SK-N-SH (cell line): Measurements from ENCODE around the gene ARHGAP23. TPM values are rescaled to one million over a fixed set of nuclear protein-coding genes. Genes with fewer than 3 reads are reported as not detected.

Source experiments
- CTCF ChIA-PET: fragments of 300-600, 350-600 bp; formaldehyde crosslinking; extraction: SDS; loops from one replicate; lab custom pipeline; 2021; lab: Yijun Ruan, JAX
- POLR2A ChIA-PET: fragments of 350-600 bp; sonication (Branson Sonifier 250); formaldehyde crosslinking; extraction: SDS; loops from one replicate; lab custom pipeline; 2020; ENCODE audit warnings: antibody characterized with exemption, inconsistent platforms; lab: Yijun Ruan, JAX
- DNase-seq: peaks from one replicate; pipeline ENCODE4 v3.0.0; 2012
- H2AFZ ChIP-seq: fragments of 200-600 bp; sonication (generic); 2 replicates; pipeline ENCODE4 v1.8.1; 2016; ENCODE audit warnings: antibody characterized with exemption, mild to moderate bottlenecking, low read depth
- H3F3A ChIP-seq: fragments of 200-600 bp; sonication (generic); replicated peaks from 2 replicates; pipeline ENCODE3; 2016; ENCODE audit warnings: antibody characterized with exemption, mild to moderate bottlenecking; ENCODE audit not compliant: insufficient read depth
- H3K27ac ChIP-seq, 2 experiments: fragments of 200-500 bp in 1 of 2; fragments of 200-600 bp in 1 of 2; sonication (Bioruptor generic) in 1 of 2; sonication (generic), shearing (Covaris generic) in 1 of 2; 2 replicates each; pipeline versions ENCODE4 v1.5.1 to v1.6.1; 2014 to 2016; ENCODE audit warnings: low read depth in 2 of 2, inconsistent platforms in 1 of 2, low read length in 1 of 2, mild to moderate bottlenecking in 1 of 2, mixed read lengths in 1 of 2
- H3K27me3 ChIP-seq: fragments of 200-600 bp; sonication (generic), shearing (Covaris generic); 2 replicates; pipeline ENCODE4 v1.6.1; 2016; ENCODE audit warnings: mixed run types; ENCODE audit not compliant: insufficient read depth
- H3K36me3 ChIP-seq, 2 experiments: fragments of 200-500 bp in 1 of 2; fragments of 200-600 bp in 1 of 2; sonication (Bioruptor generic) in 1 of 2; sonication (generic) in 1 of 2; replicated peaks in 1 of 2; 2 replicates each; pipeline versions ENCODE3 to v1.5.1; 2014 to 2016; ENCODE audit warnings: low read length in 1 of 2, mild to moderate bottlenecking in 1 of 2; ENCODE audit not compliant: insufficient read depth in 2 of 2, control insufficient read depth in 1 of 2
- H3K4me1 ChIP-seq, 2 experiments: fragments of 200-500 bp in 1 of 2; fragments of 200-600 bp in 1 of 2; sonication (Bioruptor generic) in 1 of 2; sonication (generic), shearing (Covaris generic) in 1 of 2; 2 replicates each; pipeline versions ENCODE4 v1.5.1 to v1.6.1; 2014 to 2016; ENCODE audit warnings: low read depth in 1 of 2, low read length in 1 of 2, mixed run types in 1 of 2; ENCODE audit not compliant: insufficient read depth in 2 of 2, control insufficient read depth in 1 of 2
- H3K4me2 ChIP-seq: fragments of 200-600 bp; sonication (generic), shearing (Covaris generic); 2 replicates; pipeline ENCODE4 v1.6.1; 2017; ENCODE audit warnings: mixed run types
- H3K4me3 ChIP-seq, 2 experiments: fragments of 200-500 bp in 1 of 2; fragments of 200-600 bp in 1 of 2; sonication (Bioruptor generic) in 1 of 2; sonication (generic), shearing (Covaris generic) in 1 of 2; 2 replicates each; pipeline versions ENCODE4 v1.5.1 to v1.8.1; 2014 to 2016; ENCODE audit warnings: low read depth in 2 of 2, inconsistent platforms in 1 of 2, low read length in 1 of 2, mild to moderate bottlenecking in 1 of 2, mixed read lengths in 1 of 2, moderate library complexity in 1 of 2
- H3K79me2 ChIP-seq: fragments of 200-600 bp; sonication (generic); 2 replicates; pipeline ENCODE4 v1.8.1; 2017; ENCODE audit warnings: mild to moderate bottlenecking; ENCODE audit not compliant: insufficient read depth
- H3K9ac ChIP-seq: fragments of 200-600 bp; sonication (generic); 2 replicates; pipeline ENCODE4 v1.6.1; 2017; ENCODE audit warnings: mixed run types
- H3K9me2 ChIP-seq: fragments of 200-600 bp; sonication (generic); 2 replicates; pipeline ENCODE4 v1.6.1; 2017; ENCODE audit warnings: mixed run types
- H3K9me3 ChIP-seq: fragments of 200-600 bp; sonication (generic); 2 replicates; pipeline ENCODE4 v1.6.1; 2017; ENCODE audit warnings: mixed run types, mild to moderate bottlenecking, moderate library complexity
- H4K20me1 ChIP-seq: fragments of 200-600 bp; sonication (generic); 2 replicates; pipeline ENCODE4 v1.6.1; 2017; ENCODE audit warnings: mild to moderate bottlenecking, mixed run types; ENCODE audit not compliant: insufficient read depth
- CHD2 ChIP-seq: fragments of 150-350 bp; IDR thresholded peaks from 2 replicates; pipeline ENCODE4 v1.6.1; 2018; ENCODE audit warnings: low read length; ENCODE audit not compliant: partially characterized antibody
- ELF1 ChIP-seq: IDR thresholded peaks from 2 replicates; pipeline ENCODE4 v1.4.0; 2012
- EP300 ChIP-seq, 2 experiments: IDR thresholded peaks; 2 replicates each; pipeline versions ENCODE4 v1.4.0 to v1.6.1; 2012; ENCODE audit warnings: borderline replicate concordance in 1 of 2, low read depth in 1 of 2, low read length in 1 of 2
- EZH2phosphoT487 ChIP-seq: fragments of 200-600 bp; sonication (generic); IDR thresholded peaks from 2 replicates; pipeline ENCODE4 v1.6.1; 2017; ENCODE audit warnings: low read depth, mixed run types, mild to moderate bottlenecking, antibody characterized with exemption, moderate library complexity, borderline replicate concordance
- FOXJ3 ChIP-seq: sonication (generic); formaldehyde crosslinking; IDR thresholded peaks from 2 replicates; pipeline ENCODE4 v1.5.1; 2020; ENCODE audit warnings: mild to moderate bottlenecking, missing genetic modification reagents
- JUND ChIP-seq: IDR thresholded peaks from 2 replicates; pipeline ENCODE4 v1.4.0; 2012
- REST ChIP-seq: IDR thresholded peaks from 2 replicates; pipeline ENCODE4 v1.6.1; 2012; ENCODE audit warnings: mild to moderate bottlenecking, low read depth, low read length, moderate library complexity
- RXRA ChIP-seq: IDR thresholded peaks from 2 replicates; pipeline ENCODE4 v1.4.0; 2012; ENCODE audit warnings: low read depth, mild to moderate bottlenecking, borderline replicate concordance
- SMC3 ChIP-seq: IDR thresholded peaks from 2 replicates; pipeline ENCODE4 v1.6.1; 2012; ENCODE audit warnings: low read depth, low read length, improper control_type of control experiment
- TEAD4 ChIP-seq: IDR thresholded peaks from 2 replicates; pipeline ENCODE4 v1.4.0; 2012; ENCODE audit warnings: mild to moderate bottlenecking, borderline replicate concordance; ENCODE audit not compliant: insufficient read depth
- polyA plus RNA-seq, 3 experiments: library from polyadenylated mRNA; depleted of rRNA; stranded (reverse); fragments of >200 nt; gene quantifications; 2 replicates each; pipeline ENCODE4 v1.2.3, GENCODE V29; 2012
- TF ChIP-seq, protein P1 (sequence below): IDR thresholded peaks from 2 replicates; pipeline ENCODE4; 2012
- TF ChIP-seq, protein P2 (sequence below): fragments of 150-350 bp; IDR thresholded peaks from 2 replicates; pipeline ENCODE4 v1.6.1; 2016; ENCODE audit warnings: mild to moderate bottlenecking, low read depth, low read length

The ARHGAP23 gene
- polyA plus RNA-seq, 1 of the 3 experiments (the other 2 are of a cell fraction), result 19.2 TPM

- Histone ChIP-seq H2AFZ (no peak overlapping the region), H3F3A (peaks cover 4% of the 10 kb centered on the region), H3K9me3 (no peaks in the 10 kb centered on the region), H3K79me2 (peaks cover 50% of the 10 kb centered on the region), H3K27me3 (no peaks in the 10 kb centered on the region), H4K20me1 (peaks cover 24% of the 10 kb centered on the region), H3K9me2 (no peaks in the 10 kb centered on the region), H3K4me1 (peaks cover 24 to 28% of the 10 kb centered on the region in 2 experiments; a peak in 2 of 4 replicates), H3K9ac (peak overlapping the region; percentile 45; the same call in 1 of the 2 replicates), H3K4me3 (no peak overlapping the region), H3K4me2 (peak overlapping the region; percentile 97), H3K27ac (peak overlapping the region in 1 of 2 experiments; percentile 74; a peak in 2 of 4 replicates), H3K36me3 (no peaks in the 10 kb centered on the region)
- TF ChIP-seq TEAD4 (no peak), ELF1 (no peak), EP300 (IDR thresholded peaks at IDR 0.05; ENCODE audit: borderline replicate concordance in 1 of 2, low read depth in 1 of 2, low read length in 1 of 2) (no peak), CHD2 (no peak), REST (no peak), JUND (no peak), EZH2phosphoT487 (no peak), SMC3 (no peak), RXRA (no peak), FOXJ3 (CRISPR knock-in tag) (no peak)
- TF ChIP-seq, protein P1, sequence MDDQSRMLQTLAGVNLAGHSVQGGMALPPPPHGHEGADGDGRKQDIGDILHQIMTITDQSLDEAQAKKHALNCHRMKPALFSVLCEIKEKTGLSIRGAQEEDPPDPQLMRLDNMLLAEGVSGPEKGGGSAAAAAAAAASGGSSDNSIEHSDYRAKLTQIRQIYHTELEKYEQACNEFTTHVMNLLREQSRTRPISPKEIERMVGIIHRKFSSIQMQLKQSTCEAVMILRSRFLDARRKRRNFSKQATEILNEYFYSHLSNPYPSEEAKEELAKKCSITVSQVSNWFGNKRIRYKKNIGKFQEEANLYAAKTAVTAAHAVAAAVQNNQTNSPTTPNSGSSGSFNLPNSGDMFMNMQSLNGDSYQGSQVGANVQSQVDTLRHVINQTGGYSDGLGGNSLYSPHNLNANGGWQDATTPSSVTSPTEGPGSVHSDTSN, result no peak
- TF ChIP-seq, protein P2, sequence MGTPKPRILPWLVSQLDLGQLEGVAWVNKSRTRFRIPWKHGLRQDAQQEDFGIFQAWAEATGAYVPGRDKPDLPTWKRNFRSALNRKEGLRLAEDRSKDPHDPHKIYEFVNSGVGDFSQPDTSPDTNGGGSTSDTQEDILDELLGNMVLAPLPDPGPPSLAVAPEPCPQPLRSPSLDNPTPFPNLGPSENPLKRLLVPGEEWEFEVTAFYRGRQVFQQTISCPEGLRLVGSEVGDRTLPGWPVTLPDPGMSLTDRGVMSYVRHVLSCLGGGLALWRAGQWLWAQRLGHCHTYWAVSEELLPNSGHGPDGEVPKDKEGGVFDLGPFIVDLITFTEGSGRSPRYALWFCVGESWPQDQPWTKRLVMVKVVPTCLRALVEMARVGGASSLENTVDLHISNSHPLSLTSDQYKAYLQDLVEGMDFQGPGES, result no peak
- ChIA-PET CTCF (interaction anchor here (0.5 to 13.3 kb wide), 10 partner anchors 9 to 246 kb away, joined by 3 to 146 read pairs (median 4); no protein-coding TSS in a partner anchor), POLR2A (no interaction called here)
- no peak for DNase-seq
Observed at GRCh38 chr17:38426441-38426840, 1.8 kb upstream of the ARHGAP23 start.
